ENCODE measurements around the gene ADD3.

The ADD3 gene

DNA sequence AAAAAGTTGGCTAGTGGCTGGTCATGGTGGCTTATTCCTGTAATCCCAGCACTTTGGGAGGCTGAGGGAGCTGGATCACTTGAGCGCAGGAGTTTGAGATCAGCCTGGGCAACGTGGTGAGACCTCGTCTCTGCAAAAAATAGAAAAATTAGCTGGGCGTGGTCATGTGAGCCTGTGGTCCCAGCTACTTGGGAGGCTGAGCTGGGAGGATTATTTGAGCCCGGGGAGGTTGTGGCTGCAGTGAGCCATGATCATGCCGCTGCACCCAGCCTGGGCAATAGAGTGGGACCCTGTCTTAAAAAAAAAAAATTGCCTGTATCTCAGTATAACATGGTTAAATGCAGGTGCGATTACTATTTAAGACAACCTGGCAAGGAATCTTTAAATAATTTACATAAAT lies 61.0 kb downstream of the ADD3 start:
- DNase-seq (ENCODE audit: low read depth), result no peak

GRCh38 chr10:110069502-110069982 lies 61.8 kb downstream of the ADD3 start:
- no peak for DNase-seq (ENCODE audit: low read depth)

DNA sequence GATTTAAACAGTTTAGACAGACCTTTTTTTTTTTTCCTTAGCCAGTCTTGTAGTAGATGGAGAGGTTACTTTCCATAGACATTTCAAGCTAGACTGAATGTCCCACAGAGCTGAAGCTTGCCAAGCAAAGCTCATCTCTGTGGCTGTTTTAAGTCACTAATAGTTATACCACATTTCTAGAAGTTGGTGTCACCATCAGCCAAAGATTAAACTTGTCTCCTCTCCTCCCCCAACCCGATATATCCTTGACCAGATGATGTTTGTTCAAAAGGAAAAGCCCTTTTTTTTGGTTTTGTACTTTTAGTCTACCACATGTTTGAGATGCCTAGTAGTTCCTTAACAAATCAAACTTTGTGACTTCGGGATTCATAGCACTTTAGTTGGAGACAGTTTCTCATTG lies 66.1 kb downstream of the ADD3 start:
- no peak for DNase-seq (ENCODE audit: low read depth)

DNA sequence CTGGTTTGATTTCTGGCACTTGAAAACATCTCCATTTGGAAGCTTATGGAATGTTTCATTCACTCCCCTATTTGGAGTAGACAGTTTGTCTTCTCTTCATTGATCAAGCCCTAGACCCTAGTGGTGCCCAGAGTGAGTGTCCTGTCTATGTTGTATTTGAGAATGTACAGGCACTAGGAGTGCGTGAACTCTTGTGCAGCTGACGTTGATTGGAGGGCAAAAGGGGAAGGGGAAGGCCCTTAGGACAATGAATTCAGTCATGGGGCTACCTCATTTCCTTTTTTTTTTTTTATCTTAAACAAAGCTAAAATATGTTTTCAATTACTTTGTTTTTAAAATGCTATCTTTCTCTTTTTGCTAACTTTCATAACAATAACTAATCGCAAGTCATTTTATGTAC lies 66.5 kb downstream of the ADD3 start:
- no peak for DNase-seq (ENCODE audit: low read depth)

DNA sequence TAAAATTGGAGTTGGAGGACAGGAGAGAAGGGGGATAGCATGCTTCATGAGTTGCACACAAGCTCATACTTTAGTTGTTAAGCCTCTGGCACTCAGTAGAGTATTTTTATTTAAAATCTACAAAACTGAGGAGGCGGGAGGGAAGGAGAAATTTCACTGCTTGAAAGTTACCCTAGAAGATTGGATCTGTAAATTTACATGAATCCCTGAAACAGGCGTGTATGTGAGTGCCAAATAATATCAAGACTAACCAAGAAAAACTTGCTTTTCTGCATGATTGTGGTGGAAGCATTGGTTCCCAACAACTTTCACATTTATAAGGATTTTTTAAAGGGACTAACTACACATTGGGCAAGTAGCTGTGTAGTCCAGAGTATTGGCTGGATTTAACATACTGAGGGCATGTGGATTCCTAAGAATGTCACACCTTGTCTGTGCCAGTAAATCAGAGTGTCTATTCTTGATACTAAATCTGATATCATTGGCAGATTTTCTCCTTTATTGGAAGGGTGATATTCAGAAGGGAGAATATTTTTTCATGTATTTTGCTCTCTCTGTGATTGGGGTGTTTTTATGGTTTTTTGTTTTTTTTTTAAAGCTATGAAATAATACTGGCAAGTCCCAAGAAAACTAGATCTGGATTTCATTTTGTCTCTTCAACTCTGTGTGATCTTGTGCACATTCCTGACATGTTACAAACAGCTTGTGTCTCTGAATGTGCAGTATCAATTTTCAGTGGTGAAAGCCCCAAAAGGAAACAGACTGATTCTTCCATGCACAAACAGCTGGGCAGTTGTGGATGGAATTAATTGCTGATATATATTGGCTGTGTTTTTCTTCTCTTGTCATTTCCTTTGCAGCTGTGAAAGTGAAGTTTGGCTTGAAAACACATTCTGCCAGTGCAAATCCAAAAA lies 67.2 kb downstream of the ADD3 start:
- no peak for DNase-seq (ENCODE audit: low read depth)

- DNase-seq (ENCODE audit: low read depth), result no peak
Observed at GRCh38 chr10:110075686-110076085, 67.9 kb downstream of the ADD3 start.

DNA sequence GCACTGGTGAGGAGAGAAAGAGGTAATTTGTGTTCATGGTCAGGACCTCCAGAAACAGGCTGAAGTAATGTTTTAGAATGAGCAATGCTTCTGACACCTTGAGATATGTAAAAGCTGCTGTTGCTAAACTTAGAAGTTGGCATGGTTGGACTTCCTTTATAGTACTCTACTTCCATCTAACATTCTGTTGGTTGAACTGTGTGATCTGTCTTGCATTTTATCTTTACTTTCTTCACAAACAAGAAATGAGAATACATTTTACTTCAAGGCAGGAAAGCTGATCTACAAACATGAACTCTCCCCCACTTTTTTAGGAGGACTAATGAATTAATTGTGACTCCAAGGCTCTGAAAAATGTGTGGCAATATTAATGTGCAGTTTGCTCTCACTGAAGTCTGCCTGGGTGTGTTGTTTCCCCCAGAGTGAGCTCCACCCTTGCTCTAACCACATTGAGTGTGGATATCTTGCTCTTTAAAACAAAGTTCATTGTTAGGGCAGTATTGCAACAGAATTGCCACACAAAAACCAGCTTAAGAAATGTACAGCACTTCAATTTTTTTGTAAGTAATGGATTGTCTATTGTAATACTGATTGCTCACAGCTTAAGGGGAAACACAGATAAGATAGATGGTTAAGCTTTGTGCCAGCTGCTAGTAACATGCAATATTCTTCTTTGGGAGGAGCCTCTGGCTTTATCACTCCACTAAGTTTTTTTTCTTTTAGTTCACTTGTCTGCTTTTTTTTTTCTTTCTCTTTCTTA lies 69.0 kb downstream of the ADD3 start:
- no peak for DNase-seq (ENCODE audit: low read depth)

GRCh38 chr10:110077436-110078130 lies 69.8 kb downstream of the ADD3 start:
- DNase-seq (ENCODE audit: low read depth), result no peak

- DNase-seq (ENCODE audit: low read depth), result no peak
Observed at GRCh38 chr10:110078317-110078716, 70.5 kb downstream of the ADD3 start.

GRCh38 chr10:110081911-110082310 lies 74.1 kb downstream of the ADD3 start:
- DNase-seq (ENCODE audit: low read depth), result no peak

GRCh38 chr10:110083884-110084283 lies 76.1 kb downstream of the ADD3 start:
- no peak for DNase-seq (ENCODE audit: low read depth)

DNA sequence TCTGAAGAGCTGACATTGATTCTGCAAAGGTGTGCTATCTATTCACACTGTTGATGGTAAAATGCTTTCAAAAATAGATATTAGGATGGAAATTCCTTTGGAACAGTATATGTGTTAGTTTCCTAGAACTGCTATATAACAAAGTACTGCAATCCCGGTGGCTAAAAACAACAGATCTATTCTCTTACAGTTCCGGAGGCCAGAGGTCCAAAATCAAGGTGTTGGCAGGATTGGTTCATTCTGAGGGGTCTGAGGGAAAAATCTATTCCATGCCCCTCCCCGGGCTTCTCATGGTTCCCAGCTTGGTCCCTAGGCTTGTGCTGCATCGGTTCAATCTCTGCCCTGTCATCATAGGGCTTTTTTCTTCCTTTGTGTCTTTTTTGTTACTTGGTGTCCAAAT lies 79.9 kb downstream of the ADD3 start:
- DNase-seq (ENCODE audit: low read depth), result no peak

- DNase-seq (ENCODE audit: low read depth), result no peak
Observed at GRCh38 chr10:110088367-110089104, 80.8 kb downstream of the ADD3 start.

- DNase-seq (ENCODE audit: low read depth), result no peak
Observed at GRCh38 chr10:110091830-110092229, 84.0 kb downstream of the ADD3 start.

DNA sequence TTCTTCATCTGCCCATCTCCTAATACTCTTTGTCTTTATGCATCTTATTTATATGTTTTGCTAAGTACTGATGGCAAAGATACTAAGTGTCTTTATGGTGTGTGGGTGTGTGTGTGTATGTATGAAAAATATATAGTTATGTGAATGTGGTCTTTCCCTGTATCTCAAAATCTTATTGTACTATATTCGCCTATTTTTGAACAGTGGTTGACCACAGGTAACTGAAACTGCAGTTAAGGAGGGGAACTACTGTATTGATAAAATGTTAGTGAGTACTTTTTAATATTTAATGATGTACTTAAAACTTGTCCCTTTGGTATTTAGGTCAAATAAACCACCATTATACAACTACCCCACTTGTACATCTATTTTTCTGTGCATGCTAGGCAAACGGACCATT lies 85.9 kb downstream of the ADD3 start:
- no peak for DNase-seq (ENCODE audit: low read depth)

DNA sequence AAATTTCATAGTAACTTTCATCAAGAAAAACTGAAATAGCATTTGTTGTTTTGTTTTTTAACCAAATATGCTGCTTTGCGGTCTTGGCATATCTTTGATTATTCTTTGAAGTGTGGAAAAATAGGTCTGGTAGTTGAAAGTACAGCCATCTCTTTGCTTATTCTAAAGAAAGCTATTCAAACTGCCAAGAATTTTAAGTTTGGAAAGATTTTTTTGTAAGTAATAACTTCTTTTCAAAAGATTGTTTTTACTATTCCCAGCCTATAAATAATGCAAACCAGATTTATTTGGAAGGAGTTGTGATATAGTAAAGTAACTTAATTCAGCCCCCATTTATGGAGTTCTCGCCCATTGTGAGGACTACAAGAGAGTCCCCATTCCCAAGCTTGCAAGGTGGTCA lies 87.0 kb downstream of the ADD3 start:
- no peak for DNase-seq (ENCODE audit: low read depth)

- no peak for DNase-seq (ENCODE audit: low read depth)
Observed at GRCh38 chr10:110101464-110102144, 93.8 kb downstream of the ADD3 start.

DNA sequence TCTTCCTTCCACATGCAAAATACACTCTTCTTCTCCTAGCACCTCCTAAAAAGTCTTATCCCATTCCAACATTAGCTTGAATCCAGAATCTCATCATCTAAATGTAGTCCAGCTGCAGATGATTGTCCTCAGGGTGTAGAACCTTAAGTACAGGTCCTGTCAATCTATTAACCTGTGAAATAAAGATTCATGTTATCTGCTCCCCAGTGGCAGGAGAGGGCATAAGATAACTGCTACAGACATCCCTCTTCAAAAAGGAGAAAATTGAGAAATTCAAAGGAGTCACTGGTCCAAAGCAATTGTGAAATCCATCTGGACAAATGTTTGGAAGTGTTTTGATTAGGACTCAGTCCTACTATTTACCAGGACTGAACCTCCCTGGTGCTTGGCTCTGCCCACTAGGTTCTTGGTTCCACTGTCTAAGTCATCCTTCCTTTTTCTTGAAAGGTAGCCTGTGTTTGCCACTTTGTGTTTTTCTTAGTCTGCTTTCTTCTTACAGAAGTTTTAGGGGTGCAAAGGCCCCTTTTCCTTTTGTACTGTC lies 96.2 kb downstream of the ADD3 start:
- DNase-seq (ENCODE audit: low read depth), result no peak

GRCh38 chr10:110105873-110106272 lies 98.1 kb downstream of the ADD3 start:
- DNase-seq (ENCODE audit: low read depth), result no peak

DNA sequence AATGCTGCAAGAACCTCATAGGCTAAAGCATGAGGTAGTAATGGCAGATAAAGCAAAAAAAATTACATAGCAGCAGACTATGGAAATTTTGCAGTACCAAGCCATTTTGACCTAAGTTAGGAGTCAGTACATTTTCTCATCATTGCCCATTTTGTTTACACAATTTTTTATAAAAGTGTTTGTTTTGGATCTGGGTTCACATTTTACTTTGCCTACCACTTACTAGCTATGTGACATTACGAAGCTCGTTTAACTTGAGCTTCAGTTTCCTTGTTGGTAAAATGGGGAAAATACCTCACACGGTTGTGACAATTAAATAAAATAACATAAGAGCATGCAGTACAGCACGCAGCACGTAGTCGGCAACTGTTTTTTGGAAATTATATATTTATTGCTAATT lies 99.6 kb downstream of the ADD3 start:
- DNase-seq (ENCODE audit: low read depth), result no peak

GRCh38 chr10:110107887-110108286 lies 100.1 kb downstream of the ADD3 start:
- no peak for DNase-seq (ENCODE audit: low read depth)
